Measurements from ENCODE around the gene RNF14. TPM values are rescaled to one million over a fixed set of nuclear protein-coding genes. Genes with fewer than 3 reads are reported as not detected.

The RNF14 gene
- total and polyA plus RNA-seq, 10 of the 15 experiments (the other 5 are each of a cell fraction or from before 2014, with no cell fraction given) = 13.2 to 41.8 (median 28.3) TPM

GRCh38 chr5:141966275-141966962, 2.5 kb upstream of the RNF14 start:
- no peaks in the 10 kb centered on the region for H3K27me3 ChIP-seq (replicated peaks in 1 of 2; ENCODE audit: control insufficient read depth in 2 of 2, insufficient read depth in 2 of 2, low read length in 1 of 2)
- SMC1A ChIA-PET (ENCODE audit: uncharacterized antibody, unreplicated experiment) = interaction anchor here (1.0 kb wide), 1 partner anchor 28 kb away, joined by 6 read pairs; no protein-coding TSS in a partner anchor
- no peak for DNase-seq (ENCODE audit: low read depth, low spot score)
- intact Hi-C loops (cut with micrococcal nuclease; ENCODE audit: unreplicated experiment) (loop anchor here (10.0 kb wide), 2 partner anchors 302 to 372 kb away; no protein-coding TSS in a partner anchor), in situ Hi-C loops (cut with MboI) (no loop called here)
- POLR2A ChIA-PET = no interaction called here
- BruUV-seq (replicated peaks) = no TSS peak
- RAD21 ChIA-PET (ENCODE audit: unreplicated experiment) = no interaction called here
- H3K9ac ChIP-seq (ENCODE audit: control insufficient read depth, insufficient read depth, low read length) = no peak overlapping the region
- CTCF ChIA-PET = interaction anchor here (3.0 kb wide), 1 partner anchor 11 kb away, joined by 12 read pairs; no protein-coding TSS in a partner anchor
- no peaks in the 10 kb centered on the region for H3K36me3 ChIP-seq (ENCODE audit: control insufficient read depth in 2 of 2, insufficient read depth in 2 of 2, low read length in 1 of 2)
- peaks cover 8% of the 10 kb centered on the region for H3K4me1 ChIP-seq (ENCODE audit: control insufficient read depth, insufficient read depth, low read length)
- peaks cover 15% of the 10 kb centered on the region for H3K79me2 ChIP-seq (ENCODE audit: control insufficient read depth, insufficient read depth, low read length)
- no peaks in the 10 kb centered on the region for H3K9me3 ChIP-seq (replicated peaks; ENCODE audit: control insufficient read depth, insufficient read depth, low read length)
- ATAC-seq = no peak
- TF ChIP-seq ATF7 (IDR thresholded peaks at IDR 0.05; ENCODE audit: low read depth) = peak; percentile 37; the same call in 1 of the 2 replicates
- TF ChIP-seq ZNF24 (IDR thresholded peaks at IDR 0.05) = no peak
- no peak for FAIRE-seq
- peak overlapping the region; percentile 63; the same call in 1 of the 2 replicates for H3K4me2 ChIP-seq (ENCODE audit: control insufficient read depth, insufficient read depth)
- H2AFZ ChIP-seq (ENCODE audit: control insufficient read depth, low read depth, low read length) = peak overlapping the region; percentile 68; the same call in 1 of the 2 replicates
- H3K4me3 ChIP-seq = no peak overlapping the region
- WGBS (ENCODE audit: insufficient coverage, insufficient replicate concordance, low lambda C conversion rate, missing lambda C conversion rate) = 65% methylated on average over 4 of the region's 4 CpGs
- no peaks in the 10 kb centered on the region for H4K20me1 ChIP-seq (ENCODE audit: control insufficient read depth, insufficient read depth)
- no peak overlapping the region for H3K27ac ChIP-seq (ENCODE audit: control insufficient read depth, insufficient read depth)

- ChIA-PET SMC1A (ENCODE audit: uncharacterized antibody, unreplicated experiment) (interaction anchor here (1.0 to 3.3 kb wide), 2 partner anchors 27 to 49 kb away, joined by 6 to 10 read pairs; no protein-coding TSS in a partner anchor), CTCF (interaction anchor here (3.0 to 4.3 kb wide), 2 partner anchors 11 to 86 kb away, joined by 12 to 29 read pairs; no protein-coding TSS in a partner anchor), RAD21 (ENCODE audit: unreplicated experiment) (no interaction called here), POLR2A (interaction anchor here (3.3 kb wide), 1 partner anchor 43 kb away, joined by 22 read pairs; the partner anchor contains the start of gene DELE1)
- H3K27ac ChIP-seq (ENCODE audit: control insufficient read depth, insufficient read depth) = no peak overlapping the region
- intact Hi-C loops (cut with micrococcal nuclease; ENCODE audit: unreplicated experiment) = loop anchor here (10.0 kb wide), 2 partner anchors 302 to 372 kb away; no protein-coding TSS in a partner anchor
- H3K79me2 ChIP-seq (ENCODE audit: control insufficient read depth, insufficient read depth, low read length) = peaks cover 15% of the 10 kb centered on the region
- peak overlapping the region; percentile 68; the same call in 1 of the 2 replicates for H2AFZ ChIP-seq (ENCODE audit: control insufficient read depth, low read depth, low read length)
- H4K20me1 ChIP-seq (ENCODE audit: control insufficient read depth, insufficient read depth) = no peaks in the 10 kb centered on the region
- DNase-seq (ENCODE audit: low read depth, low spot score) = no peak
- no TSS peak for BruUV-seq (replicated peaks)
- no peaks in the 10 kb centered on the region for H3K27me3 ChIP-seq (replicated peaks in 1 of 2; ENCODE audit: control insufficient read depth in 2 of 2, insufficient read depth in 2 of 2, low read length in 1 of 2)
- 0% methylated on average over 2 of the region's 2 CpGs for WGBS (ENCODE audit: insufficient coverage, insufficient replicate concordance, low lambda C conversion rate, missing lambda C conversion rate)
- TF ChIP-seq MTA2 (IDR thresholded peaks at IDR 0.05; ENCODE audit: low read depth) (peak; percentile 72), NR2F1 (conservative IDR thresholded peaks at IDR 0.05) (0 out of 2 replicates have a peak, but pooled peaks have one; percentile 17), ZBED1 (IDR thresholded peaks at IDR 0.05; ENCODE audit: borderline replicate concordance) (no peak), BCL11A (IDR thresholded peaks at IDR 0.05; ENCODE audit: low read depth, low read length) (peak; percentile 16; the same call in 1 of the 2 replicates), SIN3A (IDR thresholded peaks at IDR 0.05; ENCODE audit: low read depth, low read length) (no peak), SREBF2 (IDR thresholded peaks at IDR 0.05; ENCODE audit: low read length) (no peak), SMAD5 (IDR thresholded peaks at IDR 0.05; ENCODE audit: low read depth) (no peak), MEF2B (IDR thresholded peaks at IDR 0.05; ENCODE audit: partially characterized antibody, poor library complexity, severe bottlenecking) (peak; percentile 94), ASH2L (IDR thresholded peaks at IDR 0.05; ENCODE audit: borderline replicate concordance, low read depth) (no peak), SKIL (IDR thresholded peaks at IDR 0.05; ENCODE audit: low read depth, poor library complexity, severe bottlenecking) (no peak), EP300 (IDR thresholded peaks at IDR 0.05; ENCODE audit: borderline replicate concordance in 1 of 2, control insufficient read depth in 1 of 2, low read depth in 2 of 2, low read length in 2 of 2) (0 out of 4 replicates have a peak, but pooled peaks have one; percentile 10 to 25), ZNF24 (IDR thresholded peaks at IDR 0.05) (no peak), POLR2AphosphoS2 (IDR thresholded peaks at IDR 0.05; ENCODE audit: low read depth, low read length) (no peak)
- no peaks in the 10 kb centered on the region for H3K36me3 ChIP-seq (ENCODE audit: control insufficient read depth in 2 of 2, insufficient read depth in 2 of 2, low read length in 1 of 2)
- no peak for ATAC-seq
- in situ Hi-C loops (cut with MboI) = no loop called here
- H3K9me3 ChIP-seq (replicated peaks; ENCODE audit: control insufficient read depth, insufficient read depth, low read length) = no peaks in the 10 kb centered on the region
- peaks cover 8% of the 10 kb centered on the region for H3K4me1 ChIP-seq (ENCODE audit: control insufficient read depth, insufficient read depth, low read length)
- H3K4me3 ChIP-seq = no peak overlapping the region
- peak overlapping the region; percentile 63; the same call in 1 of the 2 replicates for H3K4me2 ChIP-seq (ENCODE audit: control insufficient read depth, insufficient read depth)
- H3K9ac ChIP-seq (ENCODE audit: control insufficient read depth, insufficient read depth, low read length) = no peak overlapping the region
- FAIRE-seq = no peak
Observed at GRCh38 chr5:141966963-141967333, 2.0 kb upstream of the RNF14 start.
